ENCODE data around the gene TBC1D1. TPM values are rescaled to one million over a fixed set of nuclear protein-coding genes. Genes with fewer than 3 reads are reported as not detected.

TBC1D1 gene
- polyA plus RNA-seq, 1 donor from 2014 or later: 23.2 TPM

DNA sequence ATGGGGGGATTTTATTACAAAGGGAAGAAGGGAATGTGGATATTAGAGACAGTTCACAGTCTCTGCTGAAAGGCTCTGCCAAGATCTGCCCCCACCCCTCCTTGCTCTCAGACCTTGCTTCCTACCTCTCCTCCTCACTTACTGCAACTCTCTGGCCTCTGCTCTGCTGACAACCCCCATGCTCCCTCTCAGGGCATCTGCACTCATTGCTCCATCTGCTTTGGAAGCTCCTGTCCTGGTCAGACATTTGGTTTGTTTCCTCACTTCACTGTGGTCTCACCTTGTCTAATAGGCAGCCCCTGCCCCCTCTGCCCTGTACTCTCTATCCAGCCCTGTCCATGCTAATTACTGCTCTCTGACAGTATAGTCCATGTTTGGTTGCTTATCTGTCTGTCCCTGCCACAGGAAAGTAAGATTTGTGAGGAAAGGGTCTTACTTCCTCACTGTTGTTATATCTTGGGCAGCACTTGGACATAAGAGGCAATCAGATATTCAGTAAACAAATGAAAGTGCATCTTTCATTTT, 258.6 kb downstream of the TBC1D1 start:
- TF ChIP-seq, protein P1, sequence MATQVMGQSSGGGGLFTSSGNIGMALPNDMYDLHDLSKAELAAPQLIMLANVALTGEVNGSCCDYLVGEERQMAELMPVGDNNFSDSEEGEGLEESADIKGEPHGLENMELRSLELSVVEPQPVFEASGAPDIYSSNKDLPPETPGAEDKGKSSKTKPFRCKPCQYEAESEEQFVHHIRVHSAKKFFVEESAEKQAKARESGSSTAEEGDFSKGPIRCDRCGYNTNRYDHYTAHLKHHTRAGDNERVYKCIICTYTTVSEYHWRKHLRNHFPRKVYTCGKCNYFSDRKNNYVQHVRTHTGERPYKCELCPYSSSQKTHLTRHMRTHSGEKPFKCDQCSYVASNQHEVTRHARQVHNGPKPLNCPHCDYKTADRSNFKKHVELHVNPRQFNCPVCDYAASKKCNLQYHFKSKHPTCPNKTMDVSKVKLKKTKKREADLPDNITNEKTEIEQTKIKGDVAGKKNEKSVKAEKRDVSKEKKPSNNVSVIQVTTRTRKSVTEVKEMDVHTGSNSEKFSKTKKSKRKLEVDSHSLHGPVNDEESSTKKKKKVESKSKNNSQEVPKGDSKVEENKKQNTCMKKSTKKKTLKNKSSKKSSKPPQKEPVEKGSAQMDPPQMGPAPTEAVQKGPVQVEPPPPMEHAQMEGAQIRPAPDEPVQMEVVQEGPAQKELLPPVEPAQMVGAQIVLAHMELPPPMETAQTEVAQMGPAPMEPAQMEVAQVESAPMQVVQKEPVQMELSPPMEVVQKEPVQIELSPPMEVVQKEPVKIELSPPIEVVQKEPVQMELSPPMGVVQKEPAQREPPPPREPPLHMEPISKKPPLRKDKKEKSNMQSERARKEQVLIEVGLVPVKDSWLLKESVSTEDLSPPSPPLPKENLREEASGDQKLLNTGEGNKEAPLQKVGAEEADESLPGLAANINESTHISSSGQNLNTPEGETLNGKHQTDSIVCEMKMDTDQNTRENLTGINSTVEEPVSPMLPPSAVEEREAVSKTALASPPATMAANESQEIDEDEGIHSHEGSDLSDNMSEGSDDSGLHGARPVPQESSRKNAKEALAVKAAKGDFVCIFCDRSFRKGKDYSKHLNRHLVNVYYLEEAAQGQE (IDR thresholded peaks at IDR 0.05; ENCODE audit: borderline replicate concordance): no peak
- no peak for TF ChIP-seq EZH2 (IDR thresholded peaks at IDR 0.05; ENCODE audit: borderline replicate concordance, insufficient read depth, low read length, poor library complexity, severe bottlenecking)
- TF ChIP-seq SMC3 (conservative IDR thresholded peaks at IDR 0.05; ENCODE audit: poor library complexity): no peak
- no peak for TF ChIP-seq MXI1 (conservative IDR thresholded peaks at IDR 0.05; ENCODE audit: poor library complexity, severe bottlenecking)
- TF ChIP-seq RAD21 (conservative IDR thresholded peaks at IDR 0.05): no peak
- TF ChIP-seq POLR2AphosphoS5 (IDR thresholded peaks at IDR 0.05): no peak
- no peak for TF ChIP-seq EP300 (conservative IDR thresholded peaks at IDR 0.05; ENCODE audit: poor library complexity, severe bottlenecking)
- TF ChIP-seq, protein P2, sequence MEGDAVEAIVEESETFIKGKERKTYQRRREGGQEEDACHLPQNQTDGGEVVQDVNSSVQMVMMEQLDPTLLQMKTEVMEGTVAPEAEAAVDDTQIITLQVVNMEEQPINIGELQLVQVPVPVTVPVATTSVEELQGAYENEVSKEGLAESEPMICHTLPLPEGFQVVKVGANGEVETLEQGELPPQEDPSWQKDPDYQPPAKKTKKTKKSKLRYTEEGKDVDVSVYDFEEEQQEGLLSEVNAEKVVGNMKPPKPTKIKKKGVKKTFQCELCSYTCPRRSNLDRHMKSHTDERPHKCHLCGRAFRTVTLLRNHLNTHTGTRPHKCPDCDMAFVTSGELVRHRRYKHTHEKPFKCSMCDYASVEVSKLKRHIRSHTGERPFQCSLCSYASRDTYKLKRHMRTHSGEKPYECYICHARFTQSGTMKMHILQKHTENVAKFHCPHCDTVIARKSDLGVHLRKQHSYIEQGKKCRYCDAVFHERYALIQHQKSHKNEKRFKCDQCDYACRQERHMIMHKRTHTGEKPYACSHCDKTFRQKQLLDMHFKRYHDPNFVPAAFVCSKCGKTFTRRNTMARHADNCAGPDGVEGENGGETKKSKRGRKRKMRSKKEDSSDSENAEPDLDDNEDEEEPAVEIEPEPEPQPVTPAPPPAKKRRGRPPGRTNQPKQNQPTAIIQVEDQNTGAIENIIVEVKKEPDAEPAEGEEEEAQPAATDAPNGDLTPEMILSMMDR (IDR thresholded peaks at IDR 0.05; ENCODE audit: poor library complexity, severe bottlenecking): no peak
- no peak for TF ChIP-seq TAF1 (IDR thresholded peaks at IDR 0.05; ENCODE audit: low read depth)
- no peaks in the 10 kb centered on the region for H3F3A ChIP-seq (ENCODE audit: insufficient read depth, low read length, poor library complexity, severe bottlenecking)
- no peak overlapping the region for H2AFZ ChIP-seq (ENCODE audit: low read depth, low read length)
- H3K9me3 ChIP-seq (ENCODE audit: low read length): no peaks in the 10 kb centered on the region
- no peaks in the 10 kb centered on the region for H3K9me2 ChIP-seq (ENCODE audit: insufficient read depth, low read length)
- H4K20me1 ChIP-seq (ENCODE audit: insufficient read depth): no peaks in the 10 kb centered on the region
- H3K9ac ChIP-seq (ENCODE audit: low read length): no peak overlapping the region
- no peaks in the 10 kb centered on the region for H3K79me2 ChIP-seq (replicated peaks; ENCODE audit: insufficient read depth, low read length)
- no peak overlapping the region for H3K27ac ChIP-seq (ENCODE audit: low read length)
- no peaks in the 10 kb centered on the region for H3K36me3 ChIP-seq (ENCODE audit: insufficient read depth, low read length)
- H3K27me3 ChIP-seq (ENCODE audit: insufficient read depth, low read depth, low read length): no peaks in the 10 kb centered on the region
- no peak overlapping the region for H3K4me3 ChIP-seq (ENCODE audit: low read length)
- H3K4me2 ChIP-seq (ENCODE audit: low read length): no peak overlapping the region

DNA sequence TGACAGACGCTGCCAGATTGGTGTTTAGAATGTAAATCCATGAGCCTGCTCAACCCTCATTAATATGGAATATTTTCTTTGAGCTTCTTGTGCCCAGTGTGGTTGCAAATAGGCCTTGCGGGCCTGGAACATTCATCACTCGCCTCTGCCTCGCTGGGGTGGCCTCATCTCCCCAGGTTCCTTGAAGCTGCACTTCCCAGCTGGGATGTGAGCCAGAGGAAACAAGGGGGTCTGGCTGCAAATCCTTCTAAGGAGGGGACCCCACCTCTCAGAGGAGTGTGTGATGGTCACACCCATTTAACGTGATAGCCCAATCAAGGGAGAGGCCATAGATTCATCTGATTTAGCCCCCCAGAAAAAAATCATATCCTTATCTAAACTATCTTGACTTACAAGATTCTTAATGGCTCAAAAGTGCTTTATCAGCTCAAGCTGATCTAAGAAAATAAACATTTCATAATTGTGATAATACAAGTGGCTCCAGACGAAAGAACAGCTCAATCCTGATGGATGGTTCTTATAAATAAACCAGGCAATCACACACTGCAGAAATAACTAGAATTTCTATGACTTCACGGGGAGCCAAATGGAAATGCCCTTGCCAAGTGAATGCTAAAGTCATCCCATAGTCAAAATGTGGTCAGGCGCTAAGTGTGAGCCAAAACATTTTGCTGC, 259.2 kb downstream of the TBC1D1 start:
- Histone ChIP-seq H3K27ac (ENCODE audit: low read length) (no peak overlapping the region), H3K27me3 (ENCODE audit: insufficient read depth, low read depth, low read length) (no peaks in the 10 kb centered on the region), H3K4me2 (ENCODE audit: low read length) (no peak overlapping the region), H3K9me3 (ENCODE audit: low read length) (no peaks in the 10 kb centered on the region), H3K4me3 (ENCODE audit: low read length) (no peak overlapping the region), H3K79me2 (replicated peaks; ENCODE audit: insufficient read depth, low read length) (no peaks in the 10 kb centered on the region), H3K9ac (ENCODE audit: low read length) (no peak overlapping the region), H3F3A (ENCODE audit: insufficient read depth, low read length, poor library complexity, severe bottlenecking) (no peaks in the 10 kb centered on the region), H4K20me1 (ENCODE audit: insufficient read depth) (no peaks in the 10 kb centered on the region), H3K36me3 (ENCODE audit: insufficient read depth, low read length) (no peaks in the 10 kb centered on the region), H2AFZ (ENCODE audit: low read depth, low read length) (no peak overlapping the region), H3K9me2 (ENCODE audit: insufficient read depth, low read length) (no peaks in the 10 kb centered on the region)
- TF ChIP-seq EP300 (conservative IDR thresholded peaks at IDR 0.05; ENCODE audit: poor library complexity, severe bottlenecking): no peak
- no peak for TF ChIP-seq TAF1 (IDR thresholded peaks at IDR 0.05; ENCODE audit: low read depth)
- no peak for TF ChIP-seq SMC3 (conservative IDR thresholded peaks at IDR 0.05; ENCODE audit: poor library complexity)
- TF ChIP-seq MXI1 (conservative IDR thresholded peaks at IDR 0.05; ENCODE audit: poor library complexity, severe bottlenecking): no peak
- no peak for TF ChIP-seq EZH2 (IDR thresholded peaks at IDR 0.05; ENCODE audit: borderline replicate concordance, insufficient read depth, low read length, poor library complexity, severe bottlenecking)

Data from neural cell (in vitro differentiated cells).